HL-60 (cell line): Measurements from ENCODE around the gene GLRX5.

ENCODE experiments used
- DNase-seq, 2 experiments: peaks; one replicate each; pipeline ENCODE4 v3.0.0-alpha.2; 2010 to 2020; ENCODE audit warnings: low read depth in 1 of 2, low spot score in 1 of 2
- H3K27ac ChIP-seq: fragments of 250-450 bp; sonication (Bioruptor Pico); replicated peaks from 2 replicates; pipeline ENCODE4 v1.5.1; 2020; ENCODE audit warnings: mild to moderate bottlenecking, moderate library complexity
- H3K27me3 ChIP-seq: fragments of 250-450 bp; sonication (Bioruptor Pico); 2 replicates; pipeline ENCODE4 v1.5.1; 2021; ENCODE audit warnings: mild to moderate bottlenecking, moderate library complexity; ENCODE audit not compliant: insufficient read depth, poor library complexity, severe bottlenecking
- H3K4me3 ChIP-seq: replicated peaks from 2 replicates; pipeline ENCODE4 v1.5.1; 2011; ENCODE audit warnings: mild to moderate bottlenecking, control low read depth, low read length; ENCODE audit not compliant: insufficient read depth
- GABPA ChIP-seq: IDR thresholded peaks from 2 replicates; pipeline ENCODE4 v1.6.1; 2012; ENCODE audit warnings: low read depth
- POLR2AphosphoS5 ChIP-seq: IDR thresholded peaks from 2 replicates; pipeline ENCODE4 v1.6.1; 2012; ENCODE audit warnings: low read depth
- SPI1 ChIP-seq: IDR thresholded peaks from 2 replicates; pipeline ENCODE4 v1.6.1; 2012; ENCODE audit warnings: low read depth, mild to moderate bottlenecking, borderline replicate concordance
- TF ChIP-seq, protein P1 (sequence below): IDR thresholded peaks from 2 replicates; pipeline ENCODE4 v1.6.1; 2012; ENCODE audit warnings: low read depth; ENCODE audit not compliant: insufficient replicate concordance
- TF ChIP-seq, protein P2 (sequence below): IDR thresholded peaks from one replicate; pipeline ENCODE4 v1.5.1; 2011; ENCODE audit warnings: low read length, control low read depth, inconsistent platforms; ENCODE audit not compliant: insufficient read depth

GLRX5 gene

DNA sequence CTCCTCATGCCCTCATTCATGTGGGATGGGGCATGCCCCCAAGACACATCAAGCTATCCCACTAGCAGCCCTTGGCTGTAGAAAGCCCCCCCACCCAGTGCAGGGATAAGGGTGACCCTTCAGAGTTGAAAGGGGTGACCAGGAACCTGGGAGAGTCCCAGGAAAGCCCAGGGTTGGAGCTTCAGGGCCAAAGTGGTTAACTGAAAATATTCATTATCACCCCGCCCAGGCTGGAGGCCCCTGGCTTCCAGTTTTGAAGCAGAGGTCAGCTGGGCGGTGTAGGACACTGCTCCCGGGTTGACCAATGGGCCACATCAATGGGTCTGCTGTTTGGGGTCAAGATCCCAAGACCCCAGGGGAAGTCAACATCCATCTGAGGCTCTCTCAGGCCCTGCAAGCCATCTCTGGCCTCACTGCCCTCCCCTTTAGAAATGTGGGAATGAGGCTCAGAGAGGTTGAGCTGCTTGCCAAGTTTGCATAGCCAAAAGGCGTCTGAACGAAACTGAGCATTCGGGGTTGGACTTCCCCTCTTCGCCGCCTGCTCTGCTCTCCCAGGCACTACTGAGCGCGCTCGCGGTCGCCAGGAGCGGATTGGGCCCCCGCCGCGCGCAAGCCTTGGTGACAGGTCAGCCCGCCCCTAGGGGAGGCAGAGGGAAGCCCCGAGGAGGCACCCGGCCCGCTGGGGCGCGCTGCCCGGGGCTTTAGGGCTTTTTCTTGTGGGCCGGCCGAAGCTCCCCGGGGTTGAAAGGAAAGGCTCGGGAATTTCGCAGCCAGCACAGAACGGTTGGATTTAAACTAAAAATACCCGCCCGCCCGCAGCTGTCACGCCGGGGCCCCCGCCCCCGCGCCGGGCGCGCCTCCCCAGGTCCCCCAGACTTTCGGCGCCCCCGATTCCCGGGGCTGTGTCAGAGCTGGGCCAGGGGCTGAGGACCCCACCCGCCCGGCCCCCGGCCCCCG is 19.0 kb upstream of the GLRX5 start:
- Histone ChIP-seq H3K27ac (peak overlapping the region; percentile 72), H3K4me3 (peak overlapping the region; percentile 53), H3K27me3 (no peaks in the 10 kb centered on the region)
- DNase-seq = peak; percentile 77 to 92
- TF ChIP-seq, protein P1, sequence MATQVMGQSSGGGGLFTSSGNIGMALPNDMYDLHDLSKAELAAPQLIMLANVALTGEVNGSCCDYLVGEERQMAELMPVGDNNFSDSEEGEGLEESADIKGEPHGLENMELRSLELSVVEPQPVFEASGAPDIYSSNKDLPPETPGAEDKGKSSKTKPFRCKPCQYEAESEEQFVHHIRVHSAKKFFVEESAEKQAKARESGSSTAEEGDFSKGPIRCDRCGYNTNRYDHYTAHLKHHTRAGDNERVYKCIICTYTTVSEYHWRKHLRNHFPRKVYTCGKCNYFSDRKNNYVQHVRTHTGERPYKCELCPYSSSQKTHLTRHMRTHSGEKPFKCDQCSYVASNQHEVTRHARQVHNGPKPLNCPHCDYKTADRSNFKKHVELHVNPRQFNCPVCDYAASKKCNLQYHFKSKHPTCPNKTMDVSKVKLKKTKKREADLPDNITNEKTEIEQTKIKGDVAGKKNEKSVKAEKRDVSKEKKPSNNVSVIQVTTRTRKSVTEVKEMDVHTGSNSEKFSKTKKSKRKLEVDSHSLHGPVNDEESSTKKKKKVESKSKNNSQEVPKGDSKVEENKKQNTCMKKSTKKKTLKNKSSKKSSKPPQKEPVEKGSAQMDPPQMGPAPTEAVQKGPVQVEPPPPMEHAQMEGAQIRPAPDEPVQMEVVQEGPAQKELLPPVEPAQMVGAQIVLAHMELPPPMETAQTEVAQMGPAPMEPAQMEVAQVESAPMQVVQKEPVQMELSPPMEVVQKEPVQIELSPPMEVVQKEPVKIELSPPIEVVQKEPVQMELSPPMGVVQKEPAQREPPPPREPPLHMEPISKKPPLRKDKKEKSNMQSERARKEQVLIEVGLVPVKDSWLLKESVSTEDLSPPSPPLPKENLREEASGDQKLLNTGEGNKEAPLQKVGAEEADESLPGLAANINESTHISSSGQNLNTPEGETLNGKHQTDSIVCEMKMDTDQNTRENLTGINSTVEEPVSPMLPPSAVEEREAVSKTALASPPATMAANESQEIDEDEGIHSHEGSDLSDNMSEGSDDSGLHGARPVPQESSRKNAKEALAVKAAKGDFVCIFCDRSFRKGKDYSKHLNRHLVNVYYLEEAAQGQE = no peak
- TF ChIP-seq POLR2AphosphoS5 = peak; percentile 58
- peak; percentile 91 for TF ChIP-seq SPI1
- TF ChIP-seq GABPA = no peak
- TF ChIP-seq, protein P2, sequence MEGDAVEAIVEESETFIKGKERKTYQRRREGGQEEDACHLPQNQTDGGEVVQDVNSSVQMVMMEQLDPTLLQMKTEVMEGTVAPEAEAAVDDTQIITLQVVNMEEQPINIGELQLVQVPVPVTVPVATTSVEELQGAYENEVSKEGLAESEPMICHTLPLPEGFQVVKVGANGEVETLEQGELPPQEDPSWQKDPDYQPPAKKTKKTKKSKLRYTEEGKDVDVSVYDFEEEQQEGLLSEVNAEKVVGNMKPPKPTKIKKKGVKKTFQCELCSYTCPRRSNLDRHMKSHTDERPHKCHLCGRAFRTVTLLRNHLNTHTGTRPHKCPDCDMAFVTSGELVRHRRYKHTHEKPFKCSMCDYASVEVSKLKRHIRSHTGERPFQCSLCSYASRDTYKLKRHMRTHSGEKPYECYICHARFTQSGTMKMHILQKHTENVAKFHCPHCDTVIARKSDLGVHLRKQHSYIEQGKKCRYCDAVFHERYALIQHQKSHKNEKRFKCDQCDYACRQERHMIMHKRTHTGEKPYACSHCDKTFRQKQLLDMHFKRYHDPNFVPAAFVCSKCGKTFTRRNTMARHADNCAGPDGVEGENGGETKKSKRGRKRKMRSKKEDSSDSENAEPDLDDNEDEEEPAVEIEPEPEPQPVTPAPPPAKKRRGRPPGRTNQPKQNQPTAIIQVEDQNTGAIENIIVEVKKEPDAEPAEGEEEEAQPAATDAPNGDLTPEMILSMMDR = no peak

DNA sequence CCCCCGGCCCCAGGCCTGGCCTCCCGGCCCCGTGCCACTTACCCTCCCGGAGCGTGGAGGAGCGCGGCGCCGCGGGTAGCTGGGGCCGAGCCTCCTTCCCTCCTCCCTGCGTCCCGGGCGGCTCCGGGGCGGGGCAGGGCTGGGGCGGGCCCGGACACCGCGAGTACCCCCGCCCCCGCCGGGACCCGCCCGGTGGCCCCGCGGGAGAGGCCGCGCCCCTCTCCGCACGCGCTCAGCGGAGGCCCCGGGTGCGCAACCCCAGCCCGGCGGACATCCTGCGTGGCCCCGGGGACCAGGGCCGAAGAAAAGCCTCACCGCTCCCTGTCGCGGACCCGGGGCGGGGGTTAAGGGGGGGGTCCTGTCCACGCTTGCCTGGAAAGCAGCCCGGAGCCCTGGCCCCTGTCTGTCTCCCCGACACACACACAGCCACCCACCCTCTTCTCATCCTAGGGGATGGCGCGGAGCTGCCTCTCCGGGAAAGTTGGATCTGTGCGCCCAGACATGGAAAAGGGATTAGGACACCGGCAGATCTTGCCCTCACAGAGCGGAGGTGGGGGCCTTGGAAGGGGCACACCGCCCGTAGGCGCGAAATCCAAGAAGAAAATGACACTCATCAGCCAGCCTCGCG is 18.2 kb upstream of the GLRX5 start, which contains the start of gene SYNE3:
SYNE3 (minus strand) TSS at position 97 of the 628 bp plus-strand sequence. CDS start 40,829 bp downstream, outside the sequence.
- DNase-seq = no peak

More for the DNA sequence above, 18.2 kb upstream of the GLRX5 start, which contains the start of gene SYNE3:
- TF ChIP-seq POLR2AphosphoS5 = no peak
- no peak for TF ChIP-seq SPI1
- TF ChIP-seq, protein P1 = no peak
- TF ChIP-seq GABPA = no peak
- TF ChIP-seq, protein P2 = no peak
- H3K4me3 ChIP-seq = peak within 1 kb of the TSS; percentile 53
- no peaks in the 10 kb centered on the region for H3K27me3 ChIP-seq
- peak within 1 kb of the TSS; percentile 72 for H3K27ac ChIP-seq
